Thoracic aorta (tissue), 2 donors: ENCODE results near the gene MVB12B. TPM values are rescaled to one million over a fixed set of nuclear protein-coding genes. Genes with fewer than 3 reads are reported as not detected.

Experiments
- ATAC-seq: fragments of 150-250 bp; one replicate; pipeline ENCODE4 v1.8.0; 2017; ENCODE audit warnings: low read depth; ENCODE audit not compliant: insufficient number of reproducible peaks, low FRiP score
- DNase-seq: peaks from one replicate; pipeline ENCODE4 v3.0.0-alpha.2; 2020; ENCODE audit warnings: low spot score
- H3K27ac ChIP-seq, 2 donors: fragments of 200-600 bp; sonication (generic); 1 replicate in 1 of 2; 2 replicates in 1 of 2; pipeline ENCODE4 v1.5.1; 2016; ENCODE audit warnings: mild to moderate bottlenecking in 2 of 2, moderate library complexity in 2 of 2
- H3K27me3 ChIP-seq: fragments of 200-600 bp; sonication (generic); replicated peaks from 2 replicates; pipeline ENCODE4 v1.6.0; 2016; ENCODE audit warnings: mild to moderate bottlenecking; ENCODE audit not compliant: insufficient read depth
- H3K36me3 ChIP-seq: fragments of 200-600 bp; sonication (generic); one replicate; pipeline ENCODE4 v1.5.1; 2016
- H3K4me1 ChIP-seq, 2 donors: fragments of 200-600 bp; sonication (generic); 1 replicate in 1 of 2; 2 replicates in 1 of 2; pipeline versions ENCODE4 v1.5.1 to v1.6.0; 2016; ENCODE audit warnings: low read depth in 2 of 2, mild to moderate bottlenecking in 1 of 2; ENCODE audit not compliant: control insufficient read depth in 1 of 2
- H3K4me3 ChIP-seq: fragments of 200-600 bp; sonication (generic); 2 replicates; pipeline ENCODE4 v1.5.1; 2016; ENCODE audit warnings: mild to moderate bottlenecking
- H3K9me3 ChIP-seq: fragments of 200-600 bp; sonication (generic); 2 replicates; pipeline ENCODE4 v1.5.1; 2016
- total RNA-seq, 2 donors: library from RNA; depleted of rRNA; stranded (reverse); fragments of >200 nt; gene quantifications; one replicate each; pipeline versions ENCODE4 v1.1.0 to v1.2.3, GENCODE V29; 2016
- TF ChIP-seq, protein P1 (sequence below): fragments of 200-600 bp; sonication (generic); IDR thresholded peaks from one replicate; pipeline ENCODE4 v1.5.1; 2019; ENCODE audit warnings: antibody characterized with exemption

MVB12B gene
- total RNA-seq, 2 donors from 2014 or later, result 18.4 to 21.7 TPM

DNA sequence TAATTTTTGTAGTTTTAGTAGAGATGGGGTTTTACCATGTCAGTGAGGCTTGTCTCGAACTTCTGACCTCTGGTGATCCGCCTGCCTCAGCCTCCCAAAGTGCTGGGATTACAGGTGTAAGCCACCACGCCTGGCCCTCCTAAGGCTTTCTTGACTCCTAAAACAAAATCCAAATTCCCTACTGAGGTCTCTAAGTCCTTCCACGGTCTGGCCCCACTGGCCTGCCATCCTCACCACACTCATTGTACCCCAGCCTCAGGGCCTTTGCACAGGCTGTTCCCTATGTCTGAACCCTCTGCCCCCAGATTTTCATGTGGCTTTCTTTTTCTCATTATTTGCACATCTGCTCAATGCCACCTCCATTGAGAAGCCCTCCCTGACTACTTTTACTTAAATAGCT is 34.7 kb upstream of the MVB12B start:
- Histone ChIP-seq H3K36me3 (no peaks in the 10 kb centered on the region), H3K9me3 (no peaks in the 10 kb centered on the region), H3K27me3 (no peaks in the 10 kb centered on the region), H3K4me1 (no peaks in the 10 kb centered on the region), H3K27ac (no peak overlapping the region), H3K4me3 (no peak overlapping the region)
- no peak for DNase-seq
- ATAC-seq, result no peak
- TF ChIP-seq, protein P1, sequence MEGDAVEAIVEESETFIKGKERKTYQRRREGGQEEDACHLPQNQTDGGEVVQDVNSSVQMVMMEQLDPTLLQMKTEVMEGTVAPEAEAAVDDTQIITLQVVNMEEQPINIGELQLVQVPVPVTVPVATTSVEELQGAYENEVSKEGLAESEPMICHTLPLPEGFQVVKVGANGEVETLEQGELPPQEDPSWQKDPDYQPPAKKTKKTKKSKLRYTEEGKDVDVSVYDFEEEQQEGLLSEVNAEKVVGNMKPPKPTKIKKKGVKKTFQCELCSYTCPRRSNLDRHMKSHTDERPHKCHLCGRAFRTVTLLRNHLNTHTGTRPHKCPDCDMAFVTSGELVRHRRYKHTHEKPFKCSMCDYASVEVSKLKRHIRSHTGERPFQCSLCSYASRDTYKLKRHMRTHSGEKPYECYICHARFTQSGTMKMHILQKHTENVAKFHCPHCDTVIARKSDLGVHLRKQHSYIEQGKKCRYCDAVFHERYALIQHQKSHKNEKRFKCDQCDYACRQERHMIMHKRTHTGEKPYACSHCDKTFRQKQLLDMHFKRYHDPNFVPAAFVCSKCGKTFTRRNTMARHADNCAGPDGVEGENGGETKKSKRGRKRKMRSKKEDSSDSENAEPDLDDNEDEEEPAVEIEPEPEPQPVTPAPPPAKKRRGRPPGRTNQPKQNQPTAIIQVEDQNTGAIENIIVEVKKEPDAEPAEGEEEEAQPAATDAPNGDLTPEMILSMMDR, result no peak

DNA sequence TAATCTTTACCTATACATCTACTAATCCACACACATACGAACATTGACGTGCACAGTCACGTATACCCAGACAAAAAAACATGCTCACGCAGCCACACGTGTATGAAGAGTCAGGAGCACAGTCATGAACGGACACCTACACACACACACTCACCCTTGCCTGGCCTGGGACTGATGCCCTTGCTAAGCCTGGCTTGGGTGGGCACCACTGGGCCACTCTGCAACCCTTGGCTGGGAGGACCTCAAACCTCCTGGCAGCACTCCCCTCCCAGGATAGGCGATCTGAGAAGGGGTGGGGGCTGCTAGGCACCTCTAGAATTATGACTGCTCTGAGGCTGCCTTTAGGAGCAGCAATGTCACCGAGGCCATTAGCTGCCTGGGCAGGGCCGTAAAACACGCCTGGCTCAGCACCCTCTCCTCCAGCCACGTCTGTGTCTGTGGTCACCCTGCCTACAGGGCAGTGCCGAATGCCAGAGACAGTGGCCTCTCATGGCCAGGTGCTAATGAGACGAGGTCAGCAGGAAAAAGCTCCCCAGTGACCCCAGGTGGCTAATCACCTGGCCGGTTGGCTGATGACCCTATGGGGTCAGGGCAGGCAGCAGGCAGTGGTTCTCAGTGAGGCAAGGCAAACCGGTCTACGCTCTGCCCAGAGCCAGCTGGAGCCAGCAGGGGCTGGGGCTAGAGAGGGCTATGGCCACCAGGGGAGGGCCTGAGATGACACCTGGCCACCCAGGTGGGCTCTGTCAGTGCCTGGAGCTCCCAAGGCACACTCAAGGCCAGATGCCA is 33.7 kb upstream of the MVB12B start:
- TF ChIP-seq, protein P1, result no peak
- H3K4me3 ChIP-seq, result no peak overlapping the region
- H3K27ac ChIP-seq, result no peak overlapping the region
- no peak for ATAC-seq
- no peaks in the 10 kb centered on the region for H3K9me3 ChIP-seq
- H3K4me1 ChIP-seq, result no peaks in the 10 kb centered on the region
- no peaks in the 10 kb centered on the region for H3K27me3 ChIP-seq
- H3K36me3 ChIP-seq, result no peaks in the 10 kb centered on the region
- DNase-seq, result no peak

DNA sequence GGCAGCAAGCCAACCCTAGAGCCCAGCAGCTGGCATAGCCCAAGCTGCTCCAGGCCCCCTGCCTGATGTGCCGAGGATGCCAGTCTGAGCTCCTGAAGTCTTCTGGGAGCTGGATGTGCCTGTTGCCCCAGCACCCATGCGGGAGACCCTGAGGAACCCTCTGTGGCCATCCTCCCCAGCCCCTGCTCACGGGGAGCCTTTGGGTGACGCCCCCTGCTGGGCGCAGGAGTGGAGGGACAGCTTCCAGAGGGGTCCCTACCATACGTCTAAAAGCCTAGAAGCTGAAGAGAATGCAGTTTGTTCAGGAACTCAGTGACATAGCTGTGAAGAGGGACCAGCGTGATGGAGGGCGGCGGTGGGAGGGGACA is 33.1 kb upstream of the MVB12B start:
- TF ChIP-seq, protein P1, result no peak
- no peak for ATAC-seq

GRCh38 chr9:126294331-126295081 is 32.1 kb upstream of the MVB12B start:
- no peaks in the 10 kb centered on the region for H3K27me3 ChIP-seq
- ATAC-seq (no peak), DNase-seq (no peak)
- no peaks in the 10 kb centered on the region for H3K36me3 ChIP-seq
- no peak overlapping the region for H3K27ac ChIP-seq
- TF ChIP-seq, protein P1, result no peak
- H3K4me3 ChIP-seq, result no peak overlapping the region
- H3K4me1 ChIP-seq, result no peaks in the 10 kb centered on the region
- no peaks in the 10 kb centered on the region for H3K9me3 ChIP-seq

More for the DNA sequence above, 33.1 kb upstream of the MVB12B start:
- DNase-seq, result no peak
- no peaks in the 10 kb centered on the region for H3K27me3 ChIP-seq
- no peaks in the 10 kb centered on the region for H3K9me3 ChIP-seq
- no peak overlapping the region for H3K4me3 ChIP-seq
- no peaks in the 10 kb centered on the region for H3K4me1 ChIP-seq
- H3K27ac ChIP-seq, result no peak overlapping the region
- no peaks in the 10 kb centered on the region for H3K36me3 ChIP-seq

DNA sequence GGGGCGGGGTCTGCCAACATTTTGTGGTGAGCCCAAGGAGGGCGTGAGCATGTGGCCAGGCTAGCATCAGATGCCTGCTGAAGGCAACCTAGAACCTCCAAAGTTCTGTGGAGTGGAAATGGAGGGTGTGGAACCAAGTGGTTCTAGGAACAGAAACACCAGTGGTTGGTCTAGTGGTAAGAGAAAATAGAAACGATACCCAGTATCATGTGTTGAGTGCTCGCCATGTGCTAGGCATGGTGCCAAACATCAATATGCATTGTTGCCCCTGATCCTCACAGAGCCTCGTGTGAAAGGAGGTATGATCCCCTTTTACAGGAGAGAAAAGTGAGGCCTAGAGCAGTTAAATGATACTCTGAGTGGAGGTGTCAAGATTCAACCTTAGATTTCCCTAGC is 31.5 kb upstream of the MVB12B start:
- Histone ChIP-seq H3K9me3 (no peaks in the 10 kb centered on the region), H3K4me3 (no peak overlapping the region), H3K4me1 (no peaks in the 10 kb centered on the region), H3K27me3 (no peaks in the 10 kb centered on the region), H3K27ac (no peak overlapping the region), H3K36me3 (no peaks in the 10 kb centered on the region)
- DNase-seq (no peak), ATAC-seq (no peak)
- TF ChIP-seq, protein P1, result no peak
